B cell (primary cell): ENCODE measurements around the gene FAM53B. TPM values are rescaled to one million over a fixed set of nuclear protein-coding genes. Genes with fewer than 3 reads are reported as not detected.

Source experiments
- ATAC-seq: fragments of 200-7000 bp; cut with Tn5 transposase; one replicate; pipeline ENCODE4 v1.10.0; 2021; ENCODE audit warnings: low read depth, mild to moderate bottlenecking, moderate number of reproducible peaks, moderate library complexity
- CTCF ChIA-PET: fragments of 350-600 bp; sonication (Branson Sonifier 250); formaldehyde crosslinking; loops from one replicate; lab custom pipeline; 2021; ENCODE audit warnings: antibody characterized with exemption, inconsistent platforms; lab: Charles Lee
- POLR2A ChIA-PET: fragments of 350-600 bp; sonication (Branson Sonifier 250); formaldehyde crosslinking; loops from one replicate; lab custom pipeline; 2021; ENCODE audit warnings: antibody characterized with exemption; lab: Charles Lee
- DNase-seq: peaks from one replicate; pipeline ENCODE4 v3.0.0; 2013
- H2AFZ ChIP-seq: 2 replicates; pipeline ENCODE4 v1.6.1; 2012; ENCODE audit warnings: mild to moderate bottlenecking, low read depth, low read length; ENCODE audit not compliant: insufficient read depth, poor library complexity, severe bottlenecking
- H3K27ac ChIP-seq, 2 donors: 1 replicate in 1 of 2; 2 replicates in 1 of 2; pipeline ENCODE4 v1.5.1; 2012 to 2013; ENCODE audit warnings: low read length in 2 of 2, mild to moderate bottlenecking in 2 of 2, moderate library complexity in 1 of 2
- H3K27me3 ChIP-seq, 4 experiments: fragments of 200-600 bp in 1 of 4; sonication (generic) in 1 of 4; replicated peaks in 1 of 4; 1 replicate in 2 of 4; 2 replicates in 2 of 4; pipeline versions ENCODE4 v1.6.1 to v1.7.0; 2013 to 2016; ENCODE audit warnings: low read length in 3 of 4, mild to moderate bottlenecking in 2 of 4, mixed read lengths in 1 of 4, moderate library complexity in 1 of 4; ENCODE audit not compliant: insufficient read depth in 4 of 4, control insufficient read depth in 3 of 4; ENCODE audit errors: control extremely low read depth in 1 of 4
- H3K36me3 ChIP-seq, 2 experiments: replicated peaks in 1 of 2; 1 replicate in 1 of 2; 2 replicates in 1 of 2; pipeline versions ENCODE4 v1.6.1 to v1.7.1; 2013; ENCODE audit warnings: low read length in 1 of 2; ENCODE audit not compliant: insufficient read depth in 2 of 2, control insufficient read depth in 1 of 2; ENCODE audit errors: control extremely low read depth in 1 of 2, extremely low read depth in 1 of 2
- H3K4me1 ChIP-seq, 2 donors: fragments of 200-600 bp in 1 of 2; sonication (generic) in 1 of 2; 1 replicate in 1 of 2; 2 replicates in 1 of 2; pipeline versions ENCODE4 v1.5.1 to v1.6.1; 2013 to 2017; ENCODE audit warnings: low read length in 2 of 2; ENCODE audit not compliant: control insufficient read depth in 2 of 2, insufficient read depth in 2 of 2
- H3K4me2 ChIP-seq: replicated peaks from 2 replicates; pipeline ENCODE3; 2012; ENCODE audit warnings: mild to moderate bottlenecking, low read depth, low read length; ENCODE audit not compliant: poor library complexity, severe bottlenecking
- H3K4me3 ChIP-seq, 5 experiments: fragments of 200-600 bp in 1 of 5; sonication (generic) in 1 of 5; 1 replicate in 3 of 5; 2 replicates in 2 of 5; pipeline versions ENCODE4 v1.5.1 to v1.7.0; 2011 to 2016; ENCODE audit warnings: low read length in 4 of 5, mild to moderate bottlenecking in 4 of 5, low read depth in 2 of 5, control low read depth in 1 of 5, moderate library complexity in 1 of 5; ENCODE audit not compliant: insufficient read depth in 1 of 5; ENCODE audit errors: control extremely low read depth in 1 of 5, extremely low read depth in 1 of 5
- H3K79me2 ChIP-seq: fragments of 200-600 bp; sonication (generic); one replicate; pipeline ENCODE4 v1.6.0; 2016; ENCODE audit warnings: low read length; ENCODE audit not compliant: control insufficient read depth, insufficient read depth
- H3K9ac ChIP-seq: fragments of 200-600 bp; sonication (generic); 2 replicates; pipeline ENCODE4 v1.6.1; 2017; ENCODE audit warnings: mild to moderate bottlenecking, low read length, moderate library complexity
- H3K9me3 ChIP-seq, 3 donors: one replicate each; pipeline versions ENCODE4 v1.6.1 to v1.7.1; 2013; ENCODE audit warnings: low read length in 2 of 3; ENCODE audit not compliant: control insufficient read depth in 2 of 3, insufficient read depth in 1 of 3; ENCODE audit errors: control extremely low read depth in 1 of 3
- H4K20me1 ChIP-seq: 2 replicates; pipeline ENCODE4 v1.6.0; 2012; ENCODE audit warnings: mild to moderate bottlenecking, low read length; ENCODE audit not compliant: insufficient read depth, control insufficient read depth, poor library complexity, severe bottlenecking
- H3K27ac Mint-ChIP-seq: one replicate; pipeline ENCODE4 v1.8.0; 2021; ENCODE audit warnings: mixed read lengths
- H3K27me3 Mint-ChIP-seq: one replicate; pipeline ENCODE4 v1.8.0; 2021; ENCODE audit warnings: mixed read lengths
- H3K4me1 Mint-ChIP-seq: one replicate; pipeline ENCODE4 v1.8.0; 2021; ENCODE audit warnings: mixed read lengths
- H3K4me3 Mint-ChIP-seq: one replicate; pipeline ENCODE4 v1.8.0; 2021; ENCODE audit warnings: mixed read lengths
- H3K9me3 Mint-ChIP-seq: one replicate; pipeline ENCODE4 v1.8.0; 2022; ENCODE audit warnings: mixed read lengths; ENCODE audit not compliant: insufficient read depth
- CTCF ChIP-seq: fragments of 200-600 bp; IDR thresholded peaks from one replicate; pipeline ENCODE4 v1.8.0; 2022; ENCODE audit warnings: antibody characterized with exemption, mild to moderate bottlenecking
- EZH2 ChIP-seq: IDR thresholded peaks from 2 replicates; pipeline ENCODE4 v1.6.1; 2012; ENCODE audit warnings: borderline replicate concordance, low read depth, mild to moderate bottlenecking, moderate library complexity, low read length; ENCODE audit not compliant: insufficient read depth, poor library complexity, severe bottlenecking
- WGBS: methylation state at CpG from one replicate; pipeline ENCODE4 v1.1.5; 2013; ENCODE audit warnings: missing lambda C conversion rate; ENCODE audit not compliant: insufficient coverage; 5-methylcytosine and 5-hydroxymethylcytosine counted together
- intact Hi-C: fragments of 100-400 bp; cut with micrococcal nuclease; formaldehyde crosslinking; loops from one replicate; pipeline ENCODE4 v1.10.0; 2022
- polyA plus RNA-seq: library from polyadenylated mRNA; depleted of rRNA; stranded (reverse); fragments of >200 nt; gene quantifications from 2 replicates; pipeline ENCODE4 v1.2.3, GENCODE V29; 2012
- total RNA-seq, 2 donors: library from RNA; stranded (reverse); fragments of 120-200 nt in 1 of 2; gene quantifications; 1 replicate in 1 of 2; 2 replicates in 1 of 2; pipeline versions ENCODE4 v1.2.3 to v1.2.4, GENCODE V29; 2013 to 2022

The FAM53B gene
- total and polyA plus RNA-seq, 2 donors (not counting 1 experiment from before 2014, with no cell fraction given), result 51.2 to 186 TPM

GRCh38 chr10:124669141-124669823 lies 74.9 kb downstream of the FAM53B start:
- H2AFZ ChIP-seq, result no peak overlapping the region
- CTCF ChIA-PET, result no interaction called here
- peaks cover 100% of the 10 kb centered on the region for H3K79me2 ChIP-seq

More at GRCh38 chr10:124669141-124669823, 74.9 kb downstream of the FAM53B start:
- intact Hi-C loops, result no loop called here
- TF ChIP-seq EZH2 (no peak), CTCF (no peak)
- H3K9me3 Mint-ChIP-seq, result no peaks in the 10 kb centered on the region
- H3K36me3 ChIP-seq, result peaks cover 0 to 97% of the 10 kb centered on the region in 2 experiments
- H3K4me2 ChIP-seq, result peak overlapping the region; percentile 9
- no peak overlapping the region for H3K4me3 ChIP-seq
- 93% methylated on average over 18 of the region's 20 CpGs for WGBS
- DNase-seq (no peak), ATAC-seq (no peak)
- POLR2A ChIA-PET, result no interaction called here
- H3K4me3 Mint-ChIP-seq, result no peak overlapping the region
- H3K27me3 ChIP-seq, result no peaks in the 10 kb centered on the region
- H3K9me3 ChIP-seq, result no peaks in the 10 kb centered on the region
- no peaks in the 10 kb centered on the region for H3K27me3 Mint-ChIP-seq
- peak overlapping the region in 1 of 2 donors; percentile 28 for H3K27ac ChIP-seq
- no peak overlapping the region for H3K9ac ChIP-seq
- H3K4me1 ChIP-seq, result peaks cover 24 to 65% of the 10 kb centered on the region in 2 donors
- peak overlapping the region; percentile 37 for H3K27ac Mint-ChIP-seq
- H3K4me1 Mint-ChIP-seq, result peaks cover 63% of the 10 kb centered on the region
- peaks cover 100% of the 10 kb centered on the region for H4K20me1 ChIP-seq
